ENCODE results near the gene DNAJB13.
"Not testable (repeated sequence)": the region's sequence is repeated elsewhere in the genome, so short reads cannot be mapped to it uniquely, and the experiment has no call there.

Gene DNAJB13

GRCh38 chr11:73978576-73979086 is 27.8 kb downstream of the DNAJB13 start:
- DNase-seq, result no peak

- DNase-seq, result peak; percentile 76
These were observed 29.5 kb downstream of the DNAJB13 start for GRCh38 chr11:73980001-73980961.

GRCh38 chr11:73981051-73981805 is 30.4 kb downstream of the DNAJB13 start:
- DNase-seq, result no peak

GRCh38 chr11:73982595-73982989 is 31.8 kb downstream of the DNAJB13 start, which contains the start of gene UCP2:
UCP2 (minus strand) TSS chr11:73982843; CDS start chr11:73978378, 4,465 bp downstream.
- DNase-seq, result peak; percentile 84

- peak; percentile 95 for DNase-seq
These were observed 32.3 kb downstream of the DNAJB13 start for GRCh38 chr11:73982990-73983740.

GRCh38 chr11:73983741-73984538 is 33.1 kb downstream of the DNAJB13 start:
- DNase-seq, result no peak

GRCh38 chr11:73985661-73986060 is 34.8 kb downstream of the DNAJB13 start:
- DNase-seq, result not testable (repeated sequence)

GRCh38 chr11:73988227-73988626 is 37.4 kb downstream of the DNAJB13 start:
- no peak for DNase-seq

- DNase-seq, result no peak
These were observed 38.3 kb downstream of the DNAJB13 start for GRCh38 chr11:73989156-73989555.

GRCh38 chr11:73990730-73991129 is 39.9 kb downstream of the DNAJB13 start:
- DNase-seq, result no peak

GRCh38 chr11:73991471-73992006 is 40.7 kb downstream of the DNAJB13 start:
- DNase-seq, result no peak

- DNase-seq, result no peak
These were observed 44.4 kb downstream of the DNAJB13 start for GRCh38 chr11:73995247-73995646.

- DNase-seq, result no peak
These were observed 44.9 kb downstream of the DNAJB13 start for GRCh38 chr11:73995731-73996130.

GRCh38 chr11:73996161-73996747 is 45.4 kb downstream of the DNAJB13 start:
- no peak for DNase-seq

- no peak for DNase-seq
These were observed 46.4 kb downstream of the DNAJB13 start for GRCh38 chr11:73997120-73997770.

GRCh38 chr11:73998846-73999575 is 48.2 kb downstream of the DNAJB13 start:
- DNase-seq, result no peak

GRCh38 chr11:73999581-74000306 is 48.9 kb downstream of the DNAJB13 start:
- DNase-seq, result no peak

- no peak for DNase-seq
These were observed 49.7 kb downstream of the DNAJB13 start for GRCh38 chr11:74000307-74001133.

All from stimulated activated CD4-positive, alpha-beta T cell treated with anti-CD3 and anti-CD28 coated beads, Interleukin-1b, Interleukin-23, amount 100 ng/mL, for 48 hours (primary cell).